ENCODE results near the gene RGL3. TPM values are rescaled to one million over a fixed set of nuclear protein-coding genes. Genes with fewer than 3 reads are reported as not detected.
A peak's percentile ranks its signal among the peaks of the same experiment; 100 is the strongest.

Gene RGL3
- polyA plus RNA-seq, 1 of the 3 experiments (the other 2 are of a cell fraction) = 13.3 TPM

DNA sequence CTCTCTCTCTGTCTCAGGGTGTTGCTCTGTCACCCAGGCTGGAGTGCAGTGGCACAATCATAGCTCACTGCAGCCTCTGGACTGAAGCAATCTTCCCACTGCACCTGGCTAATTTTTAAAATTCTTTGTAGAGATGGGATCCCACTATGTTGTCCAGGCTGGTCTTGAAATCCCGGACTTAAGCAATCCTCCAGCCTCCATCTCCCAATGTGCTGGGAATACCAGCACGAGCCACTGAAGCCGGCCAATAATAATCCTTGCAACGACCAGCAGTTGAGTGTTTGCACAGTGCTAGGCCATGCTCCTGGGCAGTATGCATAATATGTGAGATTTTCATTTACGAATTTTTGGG lies 34.4 kb downstream of the RGL3 start:
- Histone ChIP-seq H3K36me3 (replicated peaks in 1 of 2; ENCODE audit: control insufficient read depth in 1 of 2, insufficient read depth in 2 of 2, low read length in 1 of 2) (no peaks in the 10 kb centered on the region), H3K4me1 (ENCODE audit: control insufficient read depth in 1 of 2, insufficient read depth in 2 of 2, low read depth in 1 of 2, low read length in 1 of 2) (peaks cover 0 to 14% of the 10 kb centered on the region in 2 experiments; a peak in 1 of 4 replicates), H3K9ac (no peak overlapping the region), H3K27ac (ENCODE audit: low read depth in 2 of 2, low read length in 1 of 2) (peak overlapping the region in 1 of 2 experiments; percentile 64; a peak in 2 of 4 replicates), H3K27me3 (ENCODE audit: insufficient read depth) (no peaks in the 10 kb centered on the region), H3F3A (replicated peaks; ENCODE audit: insufficient read depth) (peaks cover 7% of the 10 kb centered on the region), H3K4me3 (ENCODE audit: low read depth in 2 of 2, low read length in 1 of 2) (no peak overlapping the region), H2AFZ (ENCODE audit: low read depth) (no peak overlapping the region), H3K4me2 (no peak overlapping the region), H3K79me2 (ENCODE audit: insufficient read depth) (peaks cover 10% of the 10 kb centered on the region; the same call in 1 of the 2 replicates), H3K9me3 (no peaks in the 10 kb centered on the region), H3K9me2 (no peaks in the 10 kb centered on the region), H4K20me1 (ENCODE audit: insufficient read depth) (no peaks in the 10 kb centered on the region)
- ChIA-PET CTCF (interaction anchor here (0.9 to 6.4 kb wide), 10 partner anchors 9 to 98 kb away, joined by 3 to 85 read pairs (median 16); partner anchors contain the start of genes ELAVL3, RGL3 and SWSAP1), POLR2A (interaction anchor here (1.2 to 4.3 kb wide), 5 partner anchors 10 to 98 kb away, joined by 7 to 30 read pairs (median 8); partner anchors contain the start of genes ODAD3, PRKCSH, RGL3 and SWSAP1)
- 82% methylated on average over 5 of the region's 5 CpGs for WGBS (ENCODE audit: low lambda C conversion rate)
- TF ChIP-seq FOXM1 (IDR thresholded peaks at IDR 0.05; ENCODE audit: low read depth) (no peak), SIN3A (IDR thresholded peaks at IDR 0.05; ENCODE audit: borderline replicate concordance, low read depth, low read length) (no peak), NRF1 (IDR thresholded peaks at IDR 0.05; ENCODE audit: low read depth, low read length) (no peak), JUND (IDR thresholded peaks at IDR 0.05) (no peak)
- DNase-seq = no peak

DNA sequence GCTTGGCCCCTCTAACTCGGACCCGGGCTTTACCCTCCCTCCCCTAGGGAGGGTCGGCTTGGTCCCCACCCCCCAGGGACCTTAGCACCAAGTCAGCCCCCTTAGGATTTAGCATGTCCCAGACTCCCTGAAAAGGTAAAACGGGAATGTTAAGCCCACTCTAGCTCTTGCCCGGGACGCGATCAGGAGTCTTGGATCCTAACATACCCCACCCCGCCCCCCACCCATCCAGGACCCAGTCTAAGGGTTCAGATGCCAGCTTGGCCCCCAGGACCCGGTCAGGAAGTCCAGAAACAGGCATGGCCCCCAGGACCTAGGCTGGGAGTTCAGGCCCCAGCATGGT lies 35.4 kb downstream of the RGL3 start:
- H4K20me1 ChIP-seq (ENCODE audit: insufficient read depth) = no peaks in the 10 kb centered on the region
- no CpG with 5 or more reads among the region's 9 CpGs for WGBS (ENCODE audit: low lambda C conversion rate)
- H3K9me2 ChIP-seq = no peaks in the 10 kb centered on the region
- H3K4me2 ChIP-seq = peak overlapping the region; percentile 76
- ChIA-PET CTCF (interaction anchor here (0.6 to 6.4 kb wide), 27 partner anchors 9 to 145 kb away, joined by 3 to 85 read pairs (median 5); partner anchors contain the start of genes ECSIT, ELAVL3, ODAD3 and PRKCSH), POLR2A (interaction anchor here (0.7 to 4.3 kb wide), 10 partner anchors 9 to 99 kb away, joined by 3 to 30 read pairs (median 7); partner anchors contain the start of genes ELAVL3, ODAD3, PRKCSH and RGL3)
- TF ChIP-seq, protein P1, sequence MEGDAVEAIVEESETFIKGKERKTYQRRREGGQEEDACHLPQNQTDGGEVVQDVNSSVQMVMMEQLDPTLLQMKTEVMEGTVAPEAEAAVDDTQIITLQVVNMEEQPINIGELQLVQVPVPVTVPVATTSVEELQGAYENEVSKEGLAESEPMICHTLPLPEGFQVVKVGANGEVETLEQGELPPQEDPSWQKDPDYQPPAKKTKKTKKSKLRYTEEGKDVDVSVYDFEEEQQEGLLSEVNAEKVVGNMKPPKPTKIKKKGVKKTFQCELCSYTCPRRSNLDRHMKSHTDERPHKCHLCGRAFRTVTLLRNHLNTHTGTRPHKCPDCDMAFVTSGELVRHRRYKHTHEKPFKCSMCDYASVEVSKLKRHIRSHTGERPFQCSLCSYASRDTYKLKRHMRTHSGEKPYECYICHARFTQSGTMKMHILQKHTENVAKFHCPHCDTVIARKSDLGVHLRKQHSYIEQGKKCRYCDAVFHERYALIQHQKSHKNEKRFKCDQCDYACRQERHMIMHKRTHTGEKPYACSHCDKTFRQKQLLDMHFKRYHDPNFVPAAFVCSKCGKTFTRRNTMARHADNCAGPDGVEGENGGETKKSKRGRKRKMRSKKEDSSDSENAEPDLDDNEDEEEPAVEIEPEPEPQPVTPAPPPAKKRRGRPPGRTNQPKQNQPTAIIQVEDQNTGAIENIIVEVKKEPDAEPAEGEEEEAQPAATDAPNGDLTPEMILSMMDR (IDR thresholded peaks at IDR 0.05) = no peak
- TF ChIP-seq, protein P2, sequence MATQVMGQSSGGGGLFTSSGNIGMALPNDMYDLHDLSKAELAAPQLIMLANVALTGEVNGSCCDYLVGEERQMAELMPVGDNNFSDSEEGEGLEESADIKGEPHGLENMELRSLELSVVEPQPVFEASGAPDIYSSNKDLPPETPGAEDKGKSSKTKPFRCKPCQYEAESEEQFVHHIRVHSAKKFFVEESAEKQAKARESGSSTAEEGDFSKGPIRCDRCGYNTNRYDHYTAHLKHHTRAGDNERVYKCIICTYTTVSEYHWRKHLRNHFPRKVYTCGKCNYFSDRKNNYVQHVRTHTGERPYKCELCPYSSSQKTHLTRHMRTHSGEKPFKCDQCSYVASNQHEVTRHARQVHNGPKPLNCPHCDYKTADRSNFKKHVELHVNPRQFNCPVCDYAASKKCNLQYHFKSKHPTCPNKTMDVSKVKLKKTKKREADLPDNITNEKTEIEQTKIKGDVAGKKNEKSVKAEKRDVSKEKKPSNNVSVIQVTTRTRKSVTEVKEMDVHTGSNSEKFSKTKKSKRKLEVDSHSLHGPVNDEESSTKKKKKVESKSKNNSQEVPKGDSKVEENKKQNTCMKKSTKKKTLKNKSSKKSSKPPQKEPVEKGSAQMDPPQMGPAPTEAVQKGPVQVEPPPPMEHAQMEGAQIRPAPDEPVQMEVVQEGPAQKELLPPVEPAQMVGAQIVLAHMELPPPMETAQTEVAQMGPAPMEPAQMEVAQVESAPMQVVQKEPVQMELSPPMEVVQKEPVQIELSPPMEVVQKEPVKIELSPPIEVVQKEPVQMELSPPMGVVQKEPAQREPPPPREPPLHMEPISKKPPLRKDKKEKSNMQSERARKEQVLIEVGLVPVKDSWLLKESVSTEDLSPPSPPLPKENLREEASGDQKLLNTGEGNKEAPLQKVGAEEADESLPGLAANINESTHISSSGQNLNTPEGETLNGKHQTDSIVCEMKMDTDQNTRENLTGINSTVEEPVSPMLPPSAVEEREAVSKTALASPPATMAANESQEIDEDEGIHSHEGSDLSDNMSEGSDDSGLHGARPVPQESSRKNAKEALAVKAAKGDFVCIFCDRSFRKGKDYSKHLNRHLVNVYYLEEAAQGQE (IDR thresholded peaks at IDR 0.05; ENCODE audit: low read depth, low read length) = no peak
- TF ChIP-seq EP300 (IDR thresholded peaks at IDR 0.05; ENCODE audit: borderline replicate concordance in 1 of 2, low read depth in 1 of 2, low read length in 1 of 2) (no peak), NRF1 (IDR thresholded peaks at IDR 0.05; ENCODE audit: low read depth, low read length) (no peak), MEF2A (IDR thresholded peaks at IDR 0.05; ENCODE audit: borderline replicate concordance, low read depth) (no peak), TCF12 (IDR thresholded peaks at IDR 0.05) (no peak), JUND (IDR thresholded peaks at IDR 0.05) (no peak), EZH2phosphoT487 (IDR thresholded peaks at IDR 0.05; ENCODE audit: borderline replicate concordance, low read depth) (no peak), RFX5 (IDR thresholded peaks at IDR 0.05; ENCODE audit: low read length) (no peak), FOXJ3 (CRISPR knock-in tag; IDR thresholded peaks at IDR 0.05) (no peak), RCOR1 (IDR thresholded peaks at IDR 0.05; ENCODE audit: low read length) (no peak), NFIC (IDR thresholded peaks at IDR 0.05; ENCODE audit: borderline replicate concordance) (no peak), GATA2 (CRISPR knock-in tag; IDR thresholded peaks at IDR 0.05) (no peak)
- TF ChIP-seq, protein P3, sequence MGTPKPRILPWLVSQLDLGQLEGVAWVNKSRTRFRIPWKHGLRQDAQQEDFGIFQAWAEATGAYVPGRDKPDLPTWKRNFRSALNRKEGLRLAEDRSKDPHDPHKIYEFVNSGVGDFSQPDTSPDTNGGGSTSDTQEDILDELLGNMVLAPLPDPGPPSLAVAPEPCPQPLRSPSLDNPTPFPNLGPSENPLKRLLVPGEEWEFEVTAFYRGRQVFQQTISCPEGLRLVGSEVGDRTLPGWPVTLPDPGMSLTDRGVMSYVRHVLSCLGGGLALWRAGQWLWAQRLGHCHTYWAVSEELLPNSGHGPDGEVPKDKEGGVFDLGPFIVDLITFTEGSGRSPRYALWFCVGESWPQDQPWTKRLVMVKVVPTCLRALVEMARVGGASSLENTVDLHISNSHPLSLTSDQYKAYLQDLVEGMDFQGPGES (IDR thresholded peaks at IDR 0.05; ENCODE audit: low read depth, low read length) = no peak
- H2AFZ ChIP-seq (ENCODE audit: low read depth) = peak overlapping the region; percentile 70; the same call in 1 of the 2 replicates
- H3K79me2 ChIP-seq (ENCODE audit: insufficient read depth) = peaks cover 12% of the 10 kb centered on the region; the same call in 1 of the 2 replicates
- no peak for DNase-seq
- peak overlapping the region; percentile 51 to 54 for H3K4me3 ChIP-seq (ENCODE audit: low read depth in 2 of 2, low read length in 1 of 2)
- H3K9me3 ChIP-seq = no peaks in the 10 kb centered on the region
- peaks cover 16% of the 10 kb centered on the region for H3F3A ChIP-seq (replicated peaks; ENCODE audit: insufficient read depth)
- H3K9ac ChIP-seq = no peak overlapping the region; the same call in 1 of the 2 replicates
- H3K4me1 ChIP-seq (ENCODE audit: control insufficient read depth in 1 of 2, insufficient read depth in 2 of 2, low read depth in 1 of 2, low read length in 1 of 2) = peaks cover 0 to 14% of the 10 kb centered on the region in 2 experiments; a peak in 1 of 4 replicates
- H3K36me3 ChIP-seq (replicated peaks in 1 of 2; ENCODE audit: control insufficient read depth in 1 of 2, insufficient read depth in 2 of 2, low read length in 1 of 2) = no peaks in the 10 kb centered on the region
- no peaks in the 10 kb centered on the region for H3K27me3 ChIP-seq (ENCODE audit: insufficient read depth)
- peak overlapping the region in 1 of 2 experiments; percentile 84; a peak in 2 of 4 replicates for H3K27ac ChIP-seq (ENCODE audit: low read depth in 2 of 2, low read length in 1 of 2)
